SK-N-SH (cell line): ENCODE results near the gene INPP5A. TPM values are rescaled to one million over a fixed set of nuclear protein-coding genes. Genes with fewer than 3 reads are reported as not detected.

Source experiments
- CTCF ChIA-PET: fragments of 300-600, 350-600 bp; formaldehyde crosslinking; extraction: SDS; loops from one replicate; lab custom pipeline; 2021; lab: Yijun Ruan, JAX
- POLR2A ChIA-PET: fragments of 350-600 bp; sonication (Branson Sonifier 250); formaldehyde crosslinking; extraction: SDS; loops from one replicate; lab custom pipeline; 2020; ENCODE audit warnings: antibody characterized with exemption, inconsistent platforms; lab: Yijun Ruan, JAX
- DNase-seq: peaks from one replicate; pipeline ENCODE4 v3.0.0; 2012
- H2AFZ ChIP-seq: fragments of 200-600 bp; sonication (generic); 2 replicates; pipeline ENCODE4 v1.8.1; 2016; ENCODE audit warnings: antibody characterized with exemption, mild to moderate bottlenecking, low read depth
- H3F3A ChIP-seq: fragments of 200-600 bp; sonication (generic); replicated peaks from 2 replicates; pipeline ENCODE3; 2016; ENCODE audit warnings: antibody characterized with exemption, mild to moderate bottlenecking; ENCODE audit not compliant: insufficient read depth
- H3K27ac ChIP-seq, 2 experiments: fragments of 200-500 bp in 1 of 2; fragments of 200-600 bp in 1 of 2; sonication (Bioruptor generic) in 1 of 2; sonication (generic), shearing (Covaris generic) in 1 of 2; 2 replicates each; pipeline versions ENCODE4 v1.5.1 to v1.6.1; 2014 to 2016; ENCODE audit warnings: low read depth in 2 of 2, inconsistent platforms in 1 of 2, low read length in 1 of 2, mild to moderate bottlenecking in 1 of 2, mixed read lengths in 1 of 2
- H3K27me3 ChIP-seq: fragments of 200-600 bp; sonication (generic), shearing (Covaris generic); 2 replicates; pipeline ENCODE4 v1.6.1; 2016; ENCODE audit warnings: mixed run types; ENCODE audit not compliant: insufficient read depth
- H3K36me3 ChIP-seq, 2 experiments: fragments of 200-500 bp in 1 of 2; fragments of 200-600 bp in 1 of 2; sonication (Bioruptor generic) in 1 of 2; sonication (generic) in 1 of 2; replicated peaks in 1 of 2; 2 replicates each; pipeline versions ENCODE3 to v1.5.1; 2014 to 2016; ENCODE audit warnings: low read length in 1 of 2, mild to moderate bottlenecking in 1 of 2; ENCODE audit not compliant: insufficient read depth in 2 of 2, control insufficient read depth in 1 of 2
- H3K4me1 ChIP-seq, 2 experiments: fragments of 200-500 bp in 1 of 2; fragments of 200-600 bp in 1 of 2; sonication (Bioruptor generic) in 1 of 2; sonication (generic), shearing (Covaris generic) in 1 of 2; 2 replicates each; pipeline versions ENCODE4 v1.5.1 to v1.6.1; 2014 to 2016; ENCODE audit warnings: low read depth in 1 of 2, low read length in 1 of 2, mixed run types in 1 of 2; ENCODE audit not compliant: insufficient read depth in 2 of 2, control insufficient read depth in 1 of 2
- H3K4me2 ChIP-seq: fragments of 200-600 bp; sonication (generic), shearing (Covaris generic); 2 replicates; pipeline ENCODE4 v1.6.1; 2017; ENCODE audit warnings: mixed run types
- H3K4me3 ChIP-seq, 2 experiments: fragments of 200-500 bp in 1 of 2; fragments of 200-600 bp in 1 of 2; sonication (Bioruptor generic) in 1 of 2; sonication (generic), shearing (Covaris generic) in 1 of 2; 2 replicates each; pipeline versions ENCODE4 v1.5.1 to v1.8.1; 2014 to 2016; ENCODE audit warnings: low read depth in 2 of 2, inconsistent platforms in 1 of 2, low read length in 1 of 2, mild to moderate bottlenecking in 1 of 2, mixed read lengths in 1 of 2, moderate library complexity in 1 of 2
- H3K79me2 ChIP-seq: fragments of 200-600 bp; sonication (generic); 2 replicates; pipeline ENCODE4 v1.8.1; 2017; ENCODE audit warnings: mild to moderate bottlenecking; ENCODE audit not compliant: insufficient read depth
- H3K9ac ChIP-seq: fragments of 200-600 bp; sonication (generic); 2 replicates; pipeline ENCODE4 v1.6.1; 2017; ENCODE audit warnings: mixed run types
- H3K9me2 ChIP-seq: fragments of 200-600 bp; sonication (generic); 2 replicates; pipeline ENCODE4 v1.6.1; 2017; ENCODE audit warnings: mixed run types
- H3K9me3 ChIP-seq: fragments of 200-600 bp; sonication (generic); 2 replicates; pipeline ENCODE4 v1.6.1; 2017; ENCODE audit warnings: mixed run types, mild to moderate bottlenecking, moderate library complexity
- H4K20me1 ChIP-seq: fragments of 200-600 bp; sonication (generic); 2 replicates; pipeline ENCODE4 v1.6.1; 2017; ENCODE audit warnings: mild to moderate bottlenecking, mixed run types; ENCODE audit not compliant: insufficient read depth
- CHD2 ChIP-seq: fragments of 150-350 bp; IDR thresholded peaks from 2 replicates; pipeline ENCODE4 v1.6.1; 2018; ENCODE audit warnings: low read length; ENCODE audit not compliant: partially characterized antibody
- EP300 ChIP-seq, 2 experiments: IDR thresholded peaks; 2 replicates each; pipeline versions ENCODE4 v1.4.0 to v1.6.1; 2012; ENCODE audit warnings: borderline replicate concordance in 1 of 2, low read depth in 1 of 2, low read length in 1 of 2
- FOXJ3 ChIP-seq: sonication (generic); formaldehyde crosslinking; IDR thresholded peaks from 2 replicates; pipeline ENCODE4 v1.5.1; 2020; ENCODE audit warnings: mild to moderate bottlenecking, missing genetic modification reagents
- GATA2 ChIP-seq: sonication (generic); formaldehyde crosslinking; IDR thresholded peaks from 2 replicates; pipeline ENCODE4 v1.5.0; 2020; ENCODE audit warnings: mild to moderate bottlenecking, missing genetic modification reagents
- NRF1 ChIP-seq: IDR thresholded peaks from 2 replicates; pipeline ENCODE4 v1.6.1; 2012; ENCODE audit warnings: low read depth, mild to moderate bottlenecking, low read length
- RAD21 ChIP-seq: IDR thresholded peaks from 2 replicates; pipeline ENCODE4 v1.6.1; 2012; ENCODE audit warnings: mild to moderate bottlenecking, low read length
- RFX5 ChIP-seq: IDR thresholded peaks from 2 replicates; pipeline ENCODE4 v1.6.1; 2012; ENCODE audit warnings: mild to moderate bottlenecking, improper control_type of control experiment, low read length
- SIN3A ChIP-seq: IDR thresholded peaks from 2 replicates; pipeline ENCODE4 v1.6.1; 2012; ENCODE audit warnings: low read depth, mild to moderate bottlenecking, low read length, moderate library complexity, borderline replicate concordance
- SMC3 ChIP-seq: IDR thresholded peaks from 2 replicates; pipeline ENCODE4 v1.6.1; 2012; ENCODE audit warnings: low read depth, low read length, improper control_type of control experiment
- TEAD4 ChIP-seq: IDR thresholded peaks from 2 replicates; pipeline ENCODE4 v1.4.0; 2012; ENCODE audit warnings: mild to moderate bottlenecking, borderline replicate concordance; ENCODE audit not compliant: insufficient read depth
- USF1 ChIP-seq: IDR thresholded peaks from 2 replicates; pipeline ENCODE4 v1.4.0; 2012; ENCODE audit warnings: low read depth, borderline replicate concordance
- WGBS: methylation state at CpG from one replicate; pipeline ENCODE4 v1.1.6; 2017; ENCODE audit warnings: low lambda C conversion rate; 5-methylcytosine and 5-hydroxymethylcytosine counted together
- polyA plus RNA-seq, 3 experiments: library from polyadenylated mRNA; depleted of rRNA; stranded (reverse); fragments of >200 nt; gene quantifications; 2 replicates each; pipeline ENCODE4 v1.2.3, GENCODE V29; 2012
- TF ChIP-seq, protein P1 (sequence below): IDR thresholded peaks from 2 replicates; pipeline ENCODE4; 2012
- TF ChIP-seq, protein P2 (sequence below): IDR thresholded peaks from 2 replicates; pipeline ENCODE4 v1.4.0; 2012; ENCODE audit warnings: low read depth, borderline replicate concordance
- TF ChIP-seq, protein P3 (sequence below): fragments of 150-350 bp; IDR thresholded peaks from 2 replicates; pipeline ENCODE4 v1.6.1; 2016; ENCODE audit warnings: mild to moderate bottlenecking, low read depth, low read length

INPP5A gene
- polyA plus RNA-seq, 1 of the 3 experiments (the other 2 are of a cell fraction) = 12.0 TPM

DNA sequence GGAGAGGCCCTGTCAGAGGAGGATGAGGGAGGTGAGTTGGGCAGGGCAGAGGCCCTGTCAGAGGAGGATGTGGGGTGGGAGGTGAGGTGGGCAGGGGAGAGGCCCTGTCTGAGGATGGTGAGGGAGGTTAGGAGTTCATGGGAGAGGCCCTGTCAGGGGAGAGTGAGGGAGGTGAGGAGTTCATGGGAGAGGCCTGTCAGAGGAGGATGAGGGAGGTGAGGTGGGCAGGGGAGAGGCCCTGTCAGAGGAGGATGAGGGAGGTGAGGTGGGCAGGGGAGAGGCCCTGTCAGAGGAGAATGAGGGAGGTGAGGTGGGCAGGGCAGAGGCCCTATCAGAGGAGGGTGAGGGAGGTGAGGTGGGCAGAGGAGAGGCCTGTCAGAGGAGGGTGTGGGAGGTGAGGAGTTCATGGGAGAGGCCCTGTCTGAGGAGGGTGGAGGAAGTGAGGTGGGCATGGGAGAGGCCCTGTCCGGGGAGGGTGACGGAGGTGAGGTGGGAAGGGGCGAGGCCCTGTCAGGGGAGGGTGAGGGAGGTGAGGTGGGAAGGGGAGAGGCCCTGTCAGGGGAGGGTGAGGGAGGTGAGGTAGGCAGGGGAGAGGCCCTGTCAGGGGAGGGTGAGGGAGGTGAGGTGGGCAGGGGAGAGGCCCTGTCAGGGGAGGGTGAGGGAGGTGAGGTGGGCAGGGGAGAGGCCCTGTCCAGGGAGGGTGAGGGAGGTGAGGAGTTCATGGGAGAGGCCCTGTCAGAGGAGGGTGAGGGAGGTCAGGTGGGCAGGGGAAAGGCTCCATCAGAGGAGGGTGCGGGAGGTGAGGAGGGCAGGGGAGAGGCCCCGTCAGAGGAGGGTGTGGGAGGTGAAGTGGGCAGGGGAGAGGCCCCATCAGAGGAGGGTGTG is 73.7 kb downstream of the INPP5A start (continued):
- TF ChIP-seq, protein P1, sequence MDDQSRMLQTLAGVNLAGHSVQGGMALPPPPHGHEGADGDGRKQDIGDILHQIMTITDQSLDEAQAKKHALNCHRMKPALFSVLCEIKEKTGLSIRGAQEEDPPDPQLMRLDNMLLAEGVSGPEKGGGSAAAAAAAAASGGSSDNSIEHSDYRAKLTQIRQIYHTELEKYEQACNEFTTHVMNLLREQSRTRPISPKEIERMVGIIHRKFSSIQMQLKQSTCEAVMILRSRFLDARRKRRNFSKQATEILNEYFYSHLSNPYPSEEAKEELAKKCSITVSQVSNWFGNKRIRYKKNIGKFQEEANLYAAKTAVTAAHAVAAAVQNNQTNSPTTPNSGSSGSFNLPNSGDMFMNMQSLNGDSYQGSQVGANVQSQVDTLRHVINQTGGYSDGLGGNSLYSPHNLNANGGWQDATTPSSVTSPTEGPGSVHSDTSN = no peak
- TF ChIP-seq SIN3A (no peak), CHD2 (no peak), FOXJ3 (no peak), RFX5 (no peak), GATA2 (CRISPR knock-in tag) (no peak)

GRCh38 chr10:132611986-132612385 is 74.4 kb downstream of the INPP5A start:
- DNase-seq = peak; percentile 11
- H3K27me3 ChIP-seq = no peaks in the 10 kb centered on the region
- H3K9ac ChIP-seq = no peak overlapping the region
- H3F3A ChIP-seq = no peaks in the 10 kb centered on the region
- TF ChIP-seq EP300 (IDR thresholded peaks at IDR 0.05; ENCODE audit: borderline replicate concordance in 1 of 2, low read depth in 1 of 2, low read length in 1 of 2) (no peak), FOXJ3 (no peak), SMC3 (no peak), NRF1 (no peak), TEAD4 (no peak), CHD2 (no peak), USF1 (no peak), RAD21 (no peak)
- TF ChIP-seq, protein P2, sequence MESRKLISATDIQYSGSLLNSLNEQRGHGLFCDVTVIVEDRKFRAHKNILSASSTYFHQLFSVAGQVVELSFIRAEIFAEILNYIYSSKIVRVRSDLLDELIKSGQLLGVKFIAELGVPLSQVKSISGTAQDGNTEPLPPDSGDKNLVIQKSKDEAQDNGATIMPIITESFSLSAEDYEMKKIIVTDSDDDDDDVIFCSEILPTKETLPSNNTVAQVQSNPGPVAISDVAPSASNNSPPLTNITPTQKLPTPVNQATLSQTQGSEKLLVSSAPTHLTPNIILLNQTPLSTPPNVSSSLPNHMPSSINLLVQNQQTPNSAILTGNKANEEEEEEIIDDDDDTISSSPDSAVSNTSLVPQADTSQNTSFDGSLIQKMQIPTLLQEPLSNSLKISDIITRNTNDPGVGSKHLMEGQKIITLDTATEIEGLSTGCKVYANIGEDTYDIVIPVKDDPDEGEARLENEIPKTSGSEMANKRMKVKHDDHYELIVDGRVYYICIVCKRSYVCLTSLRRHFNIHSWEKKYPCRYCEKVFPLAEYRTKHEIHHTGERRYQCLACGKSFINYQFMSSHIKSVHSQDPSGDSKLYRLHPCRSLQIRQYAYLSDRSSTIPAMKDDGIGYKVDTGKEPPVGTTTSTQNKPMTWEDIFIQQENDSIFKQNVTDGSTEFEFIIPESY = no peak
- TF ChIP-seq, protein P3, sequence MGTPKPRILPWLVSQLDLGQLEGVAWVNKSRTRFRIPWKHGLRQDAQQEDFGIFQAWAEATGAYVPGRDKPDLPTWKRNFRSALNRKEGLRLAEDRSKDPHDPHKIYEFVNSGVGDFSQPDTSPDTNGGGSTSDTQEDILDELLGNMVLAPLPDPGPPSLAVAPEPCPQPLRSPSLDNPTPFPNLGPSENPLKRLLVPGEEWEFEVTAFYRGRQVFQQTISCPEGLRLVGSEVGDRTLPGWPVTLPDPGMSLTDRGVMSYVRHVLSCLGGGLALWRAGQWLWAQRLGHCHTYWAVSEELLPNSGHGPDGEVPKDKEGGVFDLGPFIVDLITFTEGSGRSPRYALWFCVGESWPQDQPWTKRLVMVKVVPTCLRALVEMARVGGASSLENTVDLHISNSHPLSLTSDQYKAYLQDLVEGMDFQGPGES = no peak
- no peak overlapping the region for H3K4me2 ChIP-seq
- H3K79me2 ChIP-seq = no peaks in the 10 kb centered on the region
- no peaks in the 10 kb centered on the region for H3K36me3 ChIP-seq
- no peaks in the 10 kb centered on the region for H3K9me2 ChIP-seq
- H3K4me3 ChIP-seq = no peak overlapping the region
- H3K9me3 ChIP-seq = no peaks in the 10 kb centered on the region
- peaks cover 4% of the 10 kb centered on the region; the same call in 1 of the 2 replicates for H4K20me1 ChIP-seq
- WGBS = 85% methylated on average over 3 of the region's 3 CpGs
- no peak overlapping the region for H2AFZ ChIP-seq
- no peak overlapping the region for H3K27ac ChIP-seq
- peaks cover 0 to 19% of the 10 kb centered on the region in 2 experiments; a peak in 1 of 4 replicates for H3K4me1 ChIP-seq
- CTCF ChIA-PET = interaction anchor here (0.6 to 1.2 kb wide), 2 partner anchors 55 to 153 kb away, joined by 3 read pairs; no protein-coding TSS in a partner anchor
- POLR2A ChIA-PET = no interaction called here
